Measurements from ENCODE around the gene ETNK2.

DNA sequence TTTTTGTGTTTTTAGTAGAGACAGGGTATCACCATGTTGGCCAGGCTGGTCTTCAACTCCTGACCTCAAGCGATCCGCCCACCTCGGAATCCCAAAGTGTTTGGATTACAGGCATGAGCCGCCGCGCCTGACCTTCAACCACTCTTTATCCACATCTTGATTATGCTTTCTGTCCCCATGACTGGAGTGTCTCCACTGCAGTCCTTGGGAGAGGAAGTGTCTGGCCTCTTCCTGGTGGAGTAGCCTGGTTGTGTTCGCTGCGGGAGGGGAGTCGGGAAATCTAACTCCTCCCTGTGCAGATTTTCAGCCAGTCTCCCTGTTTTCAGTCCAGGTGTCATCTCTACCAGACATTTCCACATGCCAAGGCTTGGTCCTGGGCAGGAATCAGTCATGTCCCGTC lies 34.8 kb upstream of the ETNK2 start:
- no peak for TF ChIP-seq SP1 (IDR thresholded peaks at IDR 0.05)
- TF ChIP-seq SUZ12 (IDR thresholded peaks at IDR 0.05), result no peak
- no peak for TF ChIP-seq ARNT (IDR thresholded peaks at IDR 0.05)
- TF ChIP-seq TARDBP (IDR thresholded peaks at IDR 0.05), result no peak
- TF ChIP-seq FOXK2 (IDR thresholded peaks at IDR 0.05), result no peak
- no peak for TF ChIP-seq ZNF384 (IDR thresholded peaks at IDR 0.05)
- no peak for TF ChIP-seq CTBP1 (IDR thresholded peaks at IDR 0.05; ENCODE audit: borderline replicate concordance)
- no peak for TF ChIP-seq BHLHE40 (IDR thresholded peaks at IDR 0.05; ENCODE audit: borderline replicate concordance)
- TF ChIP-seq NFRKB (IDR thresholded peaks at IDR 0.05), result no peak
- no peak for TF ChIP-seq FOXA1 (IDR thresholded peaks at IDR 0.05)

Measured in HEK293T (cell line).